OCI-LY1 (cell line): ENCODE measurements around the gene SPATA1.

Experiments
- H2AFZ ChIP-seq: fragments of 200-600 bp; sonication (generic), shearing (Covaris generic); 2 replicates; pipeline ENCODE4 v1.6.0; 2014; ENCODE audit warnings: antibody characterized with exemption, mild to moderate bottlenecking, low read length
- H3F3A ChIP-seq: fragments of 200-600 bp; sonication (generic), shearing (Covaris generic); 2 replicates; pipeline ENCODE4 v1.6.0; 2014; ENCODE audit warnings: mild to moderate bottlenecking, antibody characterized with exemption, low read length, moderate library complexity; ENCODE audit not compliant: insufficient read depth
- H3K27ac ChIP-seq: fragments of 200-600 bp; sonication (generic); 2 replicates; pipeline ENCODE4 v1.5.1; 2014; ENCODE audit warnings: low read length, mixed run types, mild to moderate bottlenecking, low read depth; ENCODE audit not compliant: poor library complexity, severe bottlenecking
- H3K27me3 ChIP-seq: fragments of 200-600 bp; sonication (generic); 2 replicates; pipeline ENCODE4 v1.6.0; 2014; ENCODE audit warnings: antibody characterized with exemption, mild to moderate bottlenecking, low read length, moderate library complexity; ENCODE audit not compliant: insufficient read depth
- H3K36me3 ChIP-seq: fragments of 200-600 bp; sonication (generic); 2 replicates; pipeline ENCODE4 v1.6.1; 2014; ENCODE audit warnings: mild to moderate bottlenecking, antibody characterized with exemption, low read length, moderate library complexity, mixed read lengths; ENCODE audit not compliant: insufficient read depth
- H3K4me1 ChIP-seq: fragments of 200-600 bp; sonication (generic); 2 replicates; pipeline ENCODE4 v1.5.1; 2014; ENCODE audit warnings: mild to moderate bottlenecking, low read length, moderate library complexity; ENCODE audit not compliant: insufficient read depth, severe bottlenecking
- H3K4me2 ChIP-seq: fragments of 200-600 bp; sonication (generic), shearing (Covaris generic); 2 replicates; pipeline ENCODE4 v1.6.1; 2014; ENCODE audit warnings: low read length
- H3K4me3 ChIP-seq: fragments of 200-600 bp; sonication (generic); 2 replicates; pipeline ENCODE4 v1.5.1; 2014; ENCODE audit warnings: low read length, low read depth, mild to moderate bottlenecking, mixed read lengths; ENCODE audit not compliant: poor library complexity, severe bottlenecking
- H3K79me2 ChIP-seq: fragments of 200-600 bp; shearing (Covaris generic); 2 replicates; pipeline ENCODE4 v1.6.1; 2016; ENCODE audit warnings: mixed run types, low read length, mixed read lengths; ENCODE audit not compliant: insufficient read depth
- H3K9ac ChIP-seq: fragments of 200-600 bp; sonication (generic), shearing (Covaris generic); 2 replicates; pipeline ENCODE4 v1.6.1; 2014; ENCODE audit warnings: mild to moderate bottlenecking, low read length, mixed read lengths
- H3K9me2 ChIP-seq: fragments of 200-600 bp; sonication (generic), shearing (Covaris generic); 2 replicates; pipeline ENCODE4 v1.6.1; 2014; ENCODE audit warnings: low read depth, mild to moderate bottlenecking, low read length, mixed read lengths
- H3K9me3 ChIP-seq: fragments of 200-600 bp; shearing (Covaris generic); 2 replicates; pipeline ENCODE4 v1.6.1; 2014; ENCODE audit warnings: low read length, mixed read lengths
- H4K20me1 ChIP-seq: fragments of 200-600 bp; sonication (generic), shearing (Covaris generic); 2 replicates; pipeline ENCODE4 v1.6.0; 2016; ENCODE audit warnings: mild to moderate bottlenecking, low read length; ENCODE audit not compliant: insufficient read depth
- CTCF ChIP-seq: fragments of 200-600 bp; sonication (generic), shearing (Covaris generic); IDR thresholded peaks from 2 replicates; pipeline ENCODE4 v1.5.1; 2017; ENCODE audit warnings: mild to moderate bottlenecking, antibody characterized with exemption, low read length, moderate library complexity, mixed read lengths
- EZH2 ChIP-seq: fragments of 200-600 bp; sonication (generic), shearing (Covaris generic); IDR thresholded peaks from 2 replicates; pipeline ENCODE4 v1.8.0; 2017; ENCODE audit warnings: borderline replicate concordance, mixed run types, mild to moderate bottlenecking, antibody characterized with exemption, low read length, moderate library complexity, mixed read lengths

Gene SPATA1

GRCh38 chr1:84538599-84538998 is 32.4 kb downstream of the SPATA1 start:
- H3K27me3 ChIP-seq: no peaks in the 10 kb centered on the region
- no peaks in the 10 kb centered on the region for H3K9me2 ChIP-seq
- no peaks in the 10 kb centered on the region for H3K36me3 ChIP-seq
- H3K4me1 ChIP-seq: peaks cover 9% of the 10 kb centered on the region
- H3K9me3 ChIP-seq: no peaks in the 10 kb centered on the region
- H3K4me3 ChIP-seq: no peak overlapping the region
- H3K9ac ChIP-seq: no peak overlapping the region
- no peak for TF ChIP-seq EZH2
- no peak for TF ChIP-seq CTCF
- H3K79me2 ChIP-seq: no peaks in the 10 kb centered on the region
- no peak overlapping the region for H3K27ac ChIP-seq
- H2AFZ ChIP-seq: no peak overlapping the region
- H4K20me1 ChIP-seq: no peaks in the 10 kb centered on the region
- no peaks in the 10 kb centered on the region for H3F3A ChIP-seq
- no peak overlapping the region for H3K4me2 ChIP-seq

- Histone ChIP-seq H3K9me3 (no peaks in the 10 kb centered on the region), H3K27me3 (no peaks in the 10 kb centered on the region), H3K27ac (no peak overlapping the region), H4K20me1 (no peaks in the 10 kb centered on the region), H2AFZ (no peak overlapping the region), H3K36me3 (no peaks in the 10 kb centered on the region), H3F3A (no peaks in the 10 kb centered on the region), H3K4me1 (peaks cover 9% of the 10 kb centered on the region), H3K4me3 (no peak overlapping the region), H3K79me2 (no peaks in the 10 kb centered on the region), H3K9me2 (no peaks in the 10 kb centered on the region), H3K4me2 (no peak overlapping the region), H3K9ac (no peak overlapping the region)
- TF ChIP-seq EZH2: no peak
- no peak for TF ChIP-seq CTCF
Observed at GRCh38 chr1:84539972-84540371, 33.8 kb downstream of the SPATA1 start.

GRCh38 chr1:84540759-84541158 is 34.6 kb downstream of the SPATA1 start:
- Histone ChIP-seq H3K79me2 (no peaks in the 10 kb centered on the region), H3K27ac (no peak overlapping the region), H4K20me1 (no peaks in the 10 kb centered on the region), H3K4me1 (peaks cover 9% of the 10 kb centered on the region), H3K9me3 (no peaks in the 10 kb centered on the region), H3K4me2 (no peak overlapping the region), H3K4me3 (no peak overlapping the region), H3K27me3 (no peaks in the 10 kb centered on the region), H2AFZ (no peak overlapping the region), H3K36me3 (no peaks in the 10 kb centered on the region), H3F3A (no peaks in the 10 kb centered on the region), H3K9ac (no peak overlapping the region), H3K9me2 (no peaks in the 10 kb centered on the region)
- TF ChIP-seq EZH2 (no peak), CTCF (no peak)
